Measurements from ENCODE around the gene TMF1. TPM values are rescaled to one million over a fixed set of nuclear protein-coding genes. Genes with fewer than 3 reads are reported as not detected.

Gene TMF1
- total and polyA plus RNA-seq, 9 donors, result 12.2 to 36.2 (median 26.4) TPM

DNA sequence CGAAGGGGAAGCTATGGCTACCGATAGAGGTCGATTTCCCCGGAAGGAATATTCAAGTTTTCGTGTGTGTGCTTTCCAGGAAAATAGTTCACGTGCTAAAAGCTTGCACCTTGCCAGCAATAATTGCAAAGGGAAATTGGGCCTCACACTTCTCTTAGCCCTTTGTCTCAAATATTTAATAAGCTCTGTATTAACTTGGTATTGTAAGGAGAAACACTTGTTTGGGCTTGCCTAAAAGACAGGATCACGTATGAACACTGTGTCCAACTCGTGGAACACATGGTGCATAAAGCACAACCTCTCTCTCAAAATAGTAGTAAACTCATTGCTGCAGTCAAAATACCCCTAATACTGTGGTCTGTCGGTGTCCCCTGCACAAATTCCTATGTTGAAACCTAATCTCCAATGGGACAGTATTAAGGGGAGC, 352 bp upstream of the TMF1 start:
- peaks cover 15% of the 10 kb centered on the region for H3K36me3 ChIP-seq (ENCODE audit: control insufficient read depth, insufficient read depth, low read length)
- DNase-seq, result no peak
- 0% methylated on average over 4 of the region's 9 CpGs for WGBS (ENCODE audit: insufficient coverage)
- no peaks in the 10 kb centered on the region for H3K27me3 ChIP-seq (ENCODE audit: control insufficient read depth, insufficient read depth, low read length)
- peak overlapping the region; percentile 95 for H3K4me3 ChIP-seq (ENCODE audit: low read length)
- H3K4me1 ChIP-seq (ENCODE audit: control insufficient read depth, insufficient read depth, low read length), result peaks cover 7% of the 10 kb centered on the region
- no peaks in the 10 kb centered on the region for H3K9me3 ChIP-seq (replicated peaks; ENCODE audit: control insufficient read depth, low read depth, low read length)
- peak overlapping the region; percentile 99 for H3K27ac ChIP-seq (ENCODE audit: low read length)

GRCh38 chr3:69048990-69049389, 3.1 kb downstream of the TMF1 start:
- no peaks in the 10 kb centered on the region for H3K9me3 ChIP-seq (replicated peaks; ENCODE audit: control insufficient read depth, low read depth, low read length)
- no peaks in the 10 kb centered on the region for H3K27me3 ChIP-seq (ENCODE audit: control insufficient read depth, insufficient read depth, low read length)
- peaks cover 7% of the 10 kb centered on the region for H3K4me1 ChIP-seq (ENCODE audit: control insufficient read depth, insufficient read depth, low read length)
- H3K4me3 ChIP-seq (ENCODE audit: low read length), result no peak overlapping the region
- H3K36me3 ChIP-seq (ENCODE audit: control insufficient read depth, insufficient read depth, low read length), result peaks cover 20% of the 10 kb centered on the region
- DNase-seq, result no peak
- WGBS (ENCODE audit: insufficient coverage), result no CpG with 5 or more reads among the region's 2 CpGs
- H3K27ac ChIP-seq (ENCODE audit: low read length), result no peak overlapping the region

GRCh38 chr3:69044608-69045007, 7.5 kb downstream of the TMF1 start:
- Histone ChIP-seq H3K36me3 (ENCODE audit: control insufficient read depth, insufficient read depth, low read length) (peaks cover 35% of the 10 kb centered on the region), H3K4me3 (ENCODE audit: low read length) (no peak overlapping the region), H3K9me3 (replicated peaks; ENCODE audit: control insufficient read depth, low read depth, low read length) (no peaks in the 10 kb centered on the region), H3K27ac (ENCODE audit: low read length) (no peak overlapping the region), H3K27me3 (ENCODE audit: control insufficient read depth, insufficient read depth, low read length) (no peaks in the 10 kb centered on the region), H3K4me1 (ENCODE audit: control insufficient read depth, insufficient read depth, low read length) (no peaks in the 10 kb centered on the region)
- DNase-seq, result no peak
- no CpG with 5 or more reads among the region's 2 CpGs for WGBS (ENCODE audit: insufficient coverage)

GRCh38 chr3:69033470-69033869, 18.7 kb downstream of the TMF1 start:
- WGBS (ENCODE audit: insufficient coverage), result no CpG with 5 or more reads among the region's 7 CpGs
- H3K9me3 ChIP-seq (replicated peaks; ENCODE audit: control insufficient read depth, low read depth, low read length), result no peaks in the 10 kb centered on the region

GRCh38 chr3:69032737-69033136, 19.4 kb downstream of the TMF1 start:
- WGBS (ENCODE audit: insufficient coverage), result 95% methylated on average over 6 of the region's 9 CpGs
- no peak for DNase-seq
- Histone ChIP-seq H3K9me3 (replicated peaks; ENCODE audit: control insufficient read depth, low read depth, low read length) (no peaks in the 10 kb centered on the region), H3K27me3 (ENCODE audit: control insufficient read depth, insufficient read depth, low read length) (no peaks in the 10 kb centered on the region), H3K4me3 (ENCODE audit: low read length) (no peak overlapping the region), H3K4me1 (ENCODE audit: control insufficient read depth, insufficient read depth, low read length) (no peaks in the 10 kb centered on the region), H3K27ac (ENCODE audit: low read length) (no peak overlapping the region), H3K36me3 (ENCODE audit: control insufficient read depth, insufficient read depth, low read length) (peaks cover 32% of the 10 kb centered on the region)

More at GRCh38 chr3:69033470-69033869, 18.7 kb downstream of the TMF1 start:
- H3K27ac ChIP-seq (ENCODE audit: low read length), result no peak overlapping the region
- H3K4me1 ChIP-seq (ENCODE audit: control insufficient read depth, insufficient read depth, low read length), result no peaks in the 10 kb centered on the region
- H3K4me3 ChIP-seq (ENCODE audit: low read length), result no peak overlapping the region
- H3K27me3 ChIP-seq (ENCODE audit: control insufficient read depth, insufficient read depth, low read length), result no peaks in the 10 kb centered on the region
- DNase-seq, result peak; percentile 26
- H3K36me3 ChIP-seq (ENCODE audit: control insufficient read depth, insufficient read depth, low read length), result peaks cover 34% of the 10 kb centered on the region

DNA sequence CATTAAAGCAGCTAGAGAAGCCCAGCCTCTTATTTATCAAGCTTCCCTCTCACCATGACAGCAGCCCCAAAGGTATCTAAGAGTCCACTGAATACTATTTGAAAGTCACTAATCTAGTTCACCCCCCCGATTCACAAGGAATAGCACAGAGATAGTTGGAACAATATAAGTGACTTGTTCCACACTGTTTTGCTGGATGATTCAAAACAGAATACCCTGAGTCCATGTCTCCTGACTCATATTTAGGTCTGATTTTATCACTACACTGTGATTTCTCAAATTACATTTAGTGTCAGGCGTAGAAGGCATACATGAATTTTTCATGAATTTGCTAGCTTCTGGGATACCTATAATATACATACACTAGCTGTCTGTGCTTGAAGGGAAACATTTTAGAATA, 20.0 kb downstream of the TMF1 start:
- H3K4me1 ChIP-seq (ENCODE audit: control insufficient read depth, insufficient read depth, low read length), result no peaks in the 10 kb centered on the region
- H3K4me3 ChIP-seq (ENCODE audit: low read length), result no peak overlapping the region
- peaks cover 29% of the 10 kb centered on the region for H3K36me3 ChIP-seq (ENCODE audit: control insufficient read depth, insufficient read depth, low read length)
- H3K27ac ChIP-seq (ENCODE audit: low read length), result no peak overlapping the region
- H3K9me3 ChIP-seq (replicated peaks; ENCODE audit: control insufficient read depth, low read depth, low read length), result no peaks in the 10 kb centered on the region
- DNase-seq, result no peak
- no CpG with 5 or more reads among the region's 2 CpGs for WGBS (ENCODE audit: insufficient coverage)
- H3K27me3 ChIP-seq (ENCODE audit: control insufficient read depth, insufficient read depth, low read length), result no peaks in the 10 kb centered on the region

GRCh38 chr3:69031635-69032034, 20.5 kb downstream of the TMF1 start:
- H3K4me1 ChIP-seq (ENCODE audit: control insufficient read depth, insufficient read depth, low read length), result no peaks in the 10 kb centered on the region
- no peak for DNase-seq
- H3K9me3 ChIP-seq (replicated peaks; ENCODE audit: control insufficient read depth, low read depth, low read length), result no peaks in the 10 kb centered on the region
- H3K36me3 ChIP-seq (ENCODE audit: control insufficient read depth, insufficient read depth, low read length), result peaks cover 27% of the 10 kb centered on the region
- WGBS (ENCODE audit: insufficient coverage), result no CpG with 5 or more reads among the region's 1 CpG
- no peak overlapping the region for H3K27ac ChIP-seq (ENCODE audit: low read length)
- H3K27me3 ChIP-seq (ENCODE audit: control insufficient read depth, insufficient read depth, low read length), result no peaks in the 10 kb centered on the region
- H3K4me3 ChIP-seq (ENCODE audit: low read length), result no peak overlapping the region

DNA sequence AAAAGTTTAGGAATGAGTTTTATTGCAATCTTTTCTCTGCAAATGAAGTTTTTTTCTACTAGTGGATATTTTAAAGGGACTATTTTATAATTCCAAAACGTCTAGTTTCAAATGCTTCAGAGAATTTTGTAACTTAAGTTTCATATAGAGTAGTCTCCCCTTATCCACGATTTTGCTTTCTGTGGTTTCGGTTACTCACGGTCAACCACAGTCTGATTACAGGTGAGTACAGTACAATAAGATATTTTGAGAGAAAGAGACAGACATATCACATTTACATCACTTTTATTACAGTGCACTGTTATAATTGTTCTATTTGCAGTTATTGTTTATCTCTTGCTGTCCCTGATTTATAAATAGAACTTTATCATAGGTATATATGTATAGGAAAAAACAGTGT, 31.3 kb downstream of the TMF1 start:
- no peak overlapping the region for H3K4me3 ChIP-seq (ENCODE audit: low read length)
- H3K36me3 ChIP-seq (ENCODE audit: control insufficient read depth, insufficient read depth, low read length), result peaks cover 16% of the 10 kb centered on the region
- DNase-seq, result no peak
- no peaks in the 10 kb centered on the region for H3K4me1 ChIP-seq (ENCODE audit: control insufficient read depth, insufficient read depth, low read length)
- H3K27me3 ChIP-seq (ENCODE audit: control insufficient read depth, insufficient read depth, low read length), result no peaks in the 10 kb centered on the region
- no peak overlapping the region for H3K27ac ChIP-seq (ENCODE audit: low read length)
- H3K9me3 ChIP-seq (replicated peaks; ENCODE audit: control insufficient read depth, low read depth, low read length), result no peaks in the 10 kb centered on the region
- no CpG with 5 or more reads among the region's 4 CpGs for WGBS (ENCODE audit: insufficient coverage)

DNA sequence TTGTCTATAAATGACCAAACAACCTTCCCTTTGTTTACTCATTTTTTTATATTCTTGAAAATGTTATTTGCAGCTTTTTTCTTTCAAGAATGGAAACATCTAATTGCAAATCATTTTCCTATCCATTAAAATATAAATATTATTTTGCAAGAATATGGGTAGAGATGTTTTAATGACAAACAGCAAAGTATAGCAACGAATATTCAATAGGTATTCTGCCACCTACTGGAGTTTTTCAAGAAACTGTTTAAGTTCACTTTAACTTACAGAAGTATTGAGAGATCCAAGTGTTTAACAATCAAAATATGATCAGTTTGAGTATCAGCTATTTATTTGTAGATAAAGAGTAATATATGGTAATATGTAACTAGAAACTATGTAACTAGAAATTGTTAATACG, 31.7 kb downstream of the TMF1 start:
- no peaks in the 10 kb centered on the region for H3K27me3 ChIP-seq (ENCODE audit: control insufficient read depth, insufficient read depth, low read length)
- no peak overlapping the region for H3K4me3 ChIP-seq (ENCODE audit: low read length)
- H3K4me1 ChIP-seq (ENCODE audit: control insufficient read depth, insufficient read depth, low read length), result no peaks in the 10 kb centered on the region
- WGBS (ENCODE audit: insufficient coverage), result no CpG with 5 or more reads among the region's 2 CpGs
- peaks cover 14% of the 10 kb centered on the region for H3K36me3 ChIP-seq (ENCODE audit: control insufficient read depth, insufficient read depth, low read length)
- no peak for DNase-seq
- no peaks in the 10 kb centered on the region for H3K9me3 ChIP-seq (replicated peaks; ENCODE audit: control insufficient read depth, low read depth, low read length)
- H3K27ac ChIP-seq (ENCODE audit: low read length), result no peak overlapping the region

GRCh38 chr3:69016901-69017300, 35.2 kb downstream of the TMF1 start:
- no peaks in the 10 kb centered on the region for H3K27me3 ChIP-seq (ENCODE audit: control insufficient read depth, insufficient read depth, low read length)
- no peak overlapping the region for H3K27ac ChIP-seq (ENCODE audit: low read length)
- no peak for DNase-seq
- peaks cover 10% of the 10 kb centered on the region for H3K4me1 ChIP-seq (ENCODE audit: control insufficient read depth, insufficient read depth, low read length)
- no peak overlapping the region for H3K4me3 ChIP-seq (ENCODE audit: low read length)
- peaks cover 6% of the 10 kb centered on the region for H3K36me3 ChIP-seq (ENCODE audit: control insufficient read depth, insufficient read depth, low read length)
- no peaks in the 10 kb centered on the region for H3K9me3 ChIP-seq (replicated peaks; ENCODE audit: control insufficient read depth, low read depth, low read length)
- WGBS (ENCODE audit: insufficient coverage), result no CpG with 5 or more reads among the region's 2 CpGs

DNA sequence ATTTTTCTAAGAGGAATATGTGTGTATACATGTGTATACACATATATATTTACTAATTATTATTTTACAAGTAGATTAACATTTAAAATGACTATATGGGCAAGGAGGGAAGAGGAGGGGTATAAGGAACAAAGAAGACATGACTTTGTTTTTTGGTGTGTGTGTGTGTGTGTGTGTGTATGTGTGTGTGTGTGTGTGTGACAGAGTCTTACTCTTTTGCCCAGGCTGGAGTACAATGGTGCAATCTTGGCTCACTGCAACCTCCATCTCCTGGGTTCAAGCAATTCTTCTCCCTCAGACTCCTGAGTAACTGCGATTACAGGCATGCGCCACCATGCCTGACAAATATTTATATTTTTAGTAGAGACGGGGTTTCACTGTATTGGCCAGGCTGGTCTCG, 36.0 kb downstream of the TMF1 start:
- Histone ChIP-seq H3K27me3 (ENCODE audit: control insufficient read depth, insufficient read depth, low read length) (no peaks in the 10 kb centered on the region), H3K4me1 (ENCODE audit: control insufficient read depth, insufficient read depth, low read length) (peaks cover 10% of the 10 kb centered on the region), H3K27ac (ENCODE audit: low read length) (no peak overlapping the region), H3K9me3 (replicated peaks; ENCODE audit: control insufficient read depth, low read depth, low read length) (no peaks in the 10 kb centered on the region), H3K4me3 (ENCODE audit: low read length) (no peak overlapping the region), H3K36me3 (ENCODE audit: control insufficient read depth, insufficient read depth, low read length) (peaks cover 6% of the 10 kb centered on the region)
- no CpG with 5 or more reads among the region's 4 CpGs for WGBS (ENCODE audit: insufficient coverage)
- no peak for DNase-seq

Data from muscle of leg (tissue), 11 donors.